Stimulated activated CD4-positive, alpha-beta T cell treated with anti-CD3 and anti-CD28 coated beads, Interleukin-12 subunit alpha, Interleukin-12 subunit beta, amount 100 ng/mL, for 24 hours (primary cell): Measurements from ENCODE around the gene PGAM5.
"Not testable (repeated sequence)": the region's sequence is repeated elsewhere in the genome, so short reads cannot be mapped to it uniquely, and the experiment has no call there.

Source experiments
- DNase-seq, 2 experiments: peaks; one replicate each; pipeline ENCODE4 v3.0.0-alpha.2; 2020; ENCODE audit warnings: low read depth in 2 of 2

The PGAM5 gene

GRCh38 chr12:132747896-132748295, 37.3 kb downstream of the PGAM5 start:
- DNase-seq, result no peak

- DNase-seq, result no peak
These were observed 37.7 kb downstream of the PGAM5 start for GRCh38 chr12:132748319-132748718.

GRCh38 chr12:132753670-132754069, 43.0 kb downstream of the PGAM5 start:
- not testable (repeated sequence) for DNase-seq

GRCh38 chr12:132754160-132754932, 43.7 kb downstream of the PGAM5 start:
- DNase-seq, result no peak

GRCh38 chr12:132758825-132759224, 48.2 kb downstream of the PGAM5 start:
- DNase-seq, result not testable (repeated sequence)

DNA sequence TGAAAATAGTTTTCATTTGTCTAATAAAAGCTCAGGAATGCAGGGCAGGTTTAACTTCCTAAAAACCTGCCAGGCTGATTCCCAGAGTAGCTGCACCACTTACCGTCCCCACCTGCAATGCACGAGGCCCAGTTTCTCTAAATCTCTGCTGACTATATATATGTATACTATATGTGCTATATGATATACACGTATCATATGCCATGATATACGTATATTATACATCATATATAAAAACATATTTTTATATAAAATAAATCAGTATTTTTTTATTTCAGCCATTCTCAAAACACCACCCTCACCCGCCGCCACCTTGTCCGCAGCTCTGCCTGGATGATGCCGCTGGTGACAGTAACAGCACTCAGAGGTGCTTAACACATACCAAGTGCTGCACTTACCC, 48.7 kb downstream of the PGAM5 start:
- no peak for DNase-seq

DNA sequence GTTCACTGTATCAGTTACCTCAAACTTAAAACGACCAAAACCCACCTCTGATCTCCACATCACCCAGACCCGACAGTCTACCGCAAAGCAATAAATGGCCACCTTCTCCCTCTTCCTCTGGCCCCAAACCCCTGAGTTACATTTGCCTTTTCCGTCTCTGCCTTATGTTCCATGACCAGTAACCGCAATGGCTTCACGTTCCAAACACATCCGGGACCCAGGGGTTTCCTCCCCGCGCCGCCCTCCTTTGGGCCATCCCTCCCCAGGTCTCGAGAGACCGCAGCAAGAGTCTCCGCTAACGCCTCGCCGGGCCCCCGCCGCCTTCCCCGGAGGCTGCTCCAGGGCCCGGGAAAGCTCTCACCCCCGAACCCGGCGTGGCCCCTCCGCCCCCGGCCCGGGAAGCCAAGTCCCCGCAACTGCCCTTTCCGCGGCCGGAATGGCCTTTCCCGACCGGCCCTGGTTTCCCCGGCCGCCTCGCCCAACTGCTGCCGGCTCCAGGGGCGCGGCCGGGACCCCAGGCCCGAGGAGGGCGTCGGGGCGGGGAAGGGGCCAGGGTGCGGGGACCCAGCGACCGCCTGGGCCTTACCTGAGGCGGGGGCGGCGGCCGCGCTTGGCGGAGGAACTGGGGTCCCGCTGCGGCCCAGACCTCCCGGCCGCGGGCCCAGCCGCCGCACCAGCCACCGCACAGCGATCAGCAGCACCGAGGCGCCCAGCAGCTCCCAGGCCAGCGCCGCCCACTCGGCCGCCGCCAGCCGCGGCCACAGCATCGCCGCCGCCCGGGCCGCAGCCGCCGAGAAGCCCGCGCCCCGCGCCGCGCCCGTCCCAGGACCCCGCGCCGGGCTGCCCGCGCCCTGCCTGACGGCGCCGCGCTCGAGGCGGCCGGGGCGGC, 50.6 kb downstream of the PGAM5 start, which contains the start of gene ANKLE2:
ANKLE2 (minus strand) TSS at position 801 of the 889 bp plus-strand sequence; CDS start at position 767, 34 bp downstream.
- DNase-seq, result peak; percentile 42 to 69

DNA sequence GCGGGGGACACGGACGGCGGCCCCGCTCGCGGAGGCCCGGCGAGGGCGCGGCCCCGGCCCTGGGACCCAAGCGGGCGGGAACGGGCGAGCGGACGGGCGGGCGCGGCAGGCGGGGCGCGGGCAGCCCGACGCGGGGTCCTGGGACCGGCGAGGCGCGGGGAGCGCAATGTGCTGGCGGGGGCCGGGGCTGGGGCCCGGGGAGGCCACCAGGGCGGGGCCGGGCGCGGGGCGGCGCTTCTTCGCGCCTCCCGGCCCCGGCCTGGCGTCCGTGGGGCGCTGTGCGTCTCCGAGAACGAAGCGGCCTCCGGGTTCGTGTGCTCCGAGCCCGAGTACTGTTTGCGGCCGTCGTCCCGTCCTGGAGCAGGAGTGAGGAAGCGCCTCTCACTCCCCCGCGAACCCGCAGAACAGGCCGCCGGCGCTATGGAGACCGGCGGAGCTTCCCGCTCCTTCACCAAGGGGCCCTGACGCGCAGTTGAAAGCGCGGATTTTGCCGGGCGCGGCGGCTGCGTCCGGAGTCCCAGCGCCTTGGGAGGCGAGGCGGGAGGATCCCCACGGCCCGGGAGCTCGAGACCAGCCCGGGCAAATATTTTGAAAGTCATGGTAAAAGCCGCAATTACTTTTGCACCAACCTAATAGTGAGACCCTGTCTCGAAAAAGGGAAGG, 51.4 kb downstream of the PGAM5 start:
- peak; percentile 65 to 75 for DNase-seq

GRCh38 chr12:132764231-132764630, 53.6 kb downstream of the PGAM5 start:
- no peak for DNase-seq

GRCh38 chr12:132765361-132765760, 54.7 kb downstream of the PGAM5 start:
- no peak for DNase-seq

DNA sequence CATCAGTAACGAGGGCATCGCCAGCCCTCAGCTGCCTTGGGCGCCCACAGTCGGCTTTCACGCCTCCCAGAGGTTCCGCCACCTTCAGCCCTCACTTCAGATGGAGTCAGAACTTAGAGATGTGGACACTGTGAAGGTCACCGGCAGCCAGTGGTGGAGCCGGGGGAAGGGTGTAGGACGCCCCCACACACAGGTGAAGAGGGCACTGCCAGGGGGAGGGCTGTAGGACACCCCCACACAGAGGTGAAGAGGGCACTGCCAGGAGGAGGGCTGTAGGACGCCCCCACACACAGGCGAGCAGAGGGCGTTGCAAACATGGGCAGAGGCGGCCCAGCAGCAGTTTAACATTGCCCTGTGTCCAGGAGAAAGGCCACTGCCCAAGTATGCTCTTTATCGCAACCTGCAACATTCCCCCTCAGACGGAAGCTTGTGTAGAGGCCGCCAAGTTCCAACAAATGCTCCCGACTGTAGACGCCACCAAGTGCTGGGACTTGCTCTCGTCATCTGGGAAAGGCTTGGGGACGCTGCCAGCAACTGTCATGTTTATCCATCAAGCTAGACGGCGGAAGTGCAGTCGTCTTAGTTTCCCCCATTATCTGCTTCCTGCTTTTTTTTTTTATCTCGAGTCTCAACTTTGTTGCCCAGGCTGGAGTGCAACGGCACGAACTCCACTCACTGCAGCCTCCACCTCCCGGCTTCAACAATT, 55.9 kb downstream of the PGAM5 start:
- DNase-seq, result no peak

DNA sequence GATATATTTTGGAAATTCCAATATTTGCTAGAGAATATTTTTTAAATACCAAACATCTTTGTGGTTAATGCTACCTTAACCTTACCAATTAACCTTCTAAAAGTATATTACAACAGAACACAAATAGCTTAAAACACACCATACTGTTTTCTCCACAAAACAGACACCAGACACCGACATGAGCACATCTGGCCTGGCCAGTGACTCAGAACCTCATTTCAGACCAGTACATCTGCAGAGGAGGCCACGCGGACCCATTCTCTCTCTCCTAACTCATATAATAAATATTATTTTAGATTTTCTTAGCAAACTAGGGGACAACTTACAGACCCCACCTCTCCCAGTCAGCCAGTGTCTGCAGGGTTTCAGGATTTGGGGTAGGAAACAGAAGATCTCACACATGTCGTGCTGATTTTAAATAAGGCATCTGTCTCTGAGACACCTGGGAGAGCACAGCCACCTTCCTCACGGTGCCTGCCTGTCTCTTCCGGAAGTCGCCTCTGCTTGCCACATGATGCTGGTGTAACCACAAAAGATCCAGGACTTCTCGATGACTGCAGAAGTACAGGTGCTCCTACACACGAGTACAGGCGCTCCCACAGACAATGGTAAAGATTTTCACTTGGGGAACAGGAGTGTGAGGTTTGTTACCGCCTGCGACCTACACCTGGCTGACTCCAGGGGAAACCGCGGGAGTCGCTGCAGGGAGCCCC, 60.6 kb downstream of the PGAM5 start:
- DNase-seq, result peak in 1 of 2 experiments; percentile 20
